Left lung (tissue), 10 donors: ENCODE measurements around the gene SYCE3. TPM values are rescaled to one million over a fixed set of nuclear protein-coding genes. Genes with fewer than 3 reads are reported as not detected.
"Not testable (repeated sequence)": the region's sequence is repeated elsewhere in the genome, so short reads cannot be mapped to it uniquely, and the experiment has no call there.

ENCODE experiments used
- ATAC-seq: fragments of 200-7000 bp; cut with Tn5 transposase; one replicate; pipeline ENCODE4 v1.9.1; 2020; ENCODE audit warnings: moderate library complexity
- DNase-seq, 4 donors: peaks; one replicate each; pipeline ENCODE4 v3.0.0-alpha.2; 2013 to 2020
- H3K27ac ChIP-seq, 2 donors: fragments of 200-600 bp; sonication (generic) in 1 of 2; one replicate each; pipeline versions ENCODE4 v1.5.0 to v1.8.0; 2020 to 2021
- H3K27me3 ChIP-seq, 2 donors: fragments of 200-600 bp; sonication (generic) in 1 of 2; one replicate each; pipeline versions ENCODE4 v1.5.0 to v1.8.0; 2020 to 2021
- H3K36me3 ChIP-seq, 2 donors: fragments of 200-600 bp; sonication (generic) in 1 of 2; one replicate each; pipeline versions ENCODE4 v1.5.0 to v1.8.0; 2020 to 2021
- H3K4me1 ChIP-seq, 2 donors: fragments of 200-600 bp; one replicate each; pipeline ENCODE4 v1.8.0; 2021
- H3K4me3 ChIP-seq, 2 donors: fragments of 200-600 bp; sonication (generic) in 1 of 2; one replicate each; pipeline versions ENCODE4 v1.5.0 to v1.8.0; 2020 to 2021; ENCODE audit warnings: mild to moderate bottlenecking in 1 of 2
- H3K9me3 ChIP-seq, 2 donors: fragments of 200-600 bp; sonication (generic) in 1 of 2; one replicate each; pipeline versions ENCODE4 v1.5.0 to v1.8.0; 2020 to 2021
- intact Hi-C, 2 donors: fragments of 100-400 bp; cut with DNase I; formaldehyde crosslinking; loops; one replicate each; pipeline versions ENCODE4 v1.11.2 to v1.14.2; 2022
- polyA plus RNA-seq, 6 donors: library from polyadenylated mRNA; unstranded; fragments of 120-200 nt; gene quantifications; one replicate each; pipeline ENCODE4 v1.2.1, GENCODE V29; 2013; ENCODE audit not compliant: insufficient read length in 6 of 6
- total RNA-seq, 2 donors: library from RNA; stranded (reverse); fragmentation: NEBNext Ultra II Directional; extraction: Animal tissue kit (Norgen Biotek cat#: 25700); gene quantifications; one replicate each; pipeline ENCODE4 v1.2.1, GENCODE V29; 2021
- TF ChIP-seq, protein P1 (sequence below), 2 donors: fragments of 200-600 bp; sonication (generic) in 1 of 2; IDR thresholded peaks; one replicate each; pipeline versions ENCODE4 v1.5.0 to v1.8.0; 2021; ENCODE audit warnings: antibody characterized with exemption in 2 of 2
- donor health status: DM: no; HTN: yes; CAD: no.
- donor health status: DM: no; HTN: no; CAD: no.

The SYCE3 gene
- total and polyA plus RNA-seq, 8 donors: not detected

DNA sequence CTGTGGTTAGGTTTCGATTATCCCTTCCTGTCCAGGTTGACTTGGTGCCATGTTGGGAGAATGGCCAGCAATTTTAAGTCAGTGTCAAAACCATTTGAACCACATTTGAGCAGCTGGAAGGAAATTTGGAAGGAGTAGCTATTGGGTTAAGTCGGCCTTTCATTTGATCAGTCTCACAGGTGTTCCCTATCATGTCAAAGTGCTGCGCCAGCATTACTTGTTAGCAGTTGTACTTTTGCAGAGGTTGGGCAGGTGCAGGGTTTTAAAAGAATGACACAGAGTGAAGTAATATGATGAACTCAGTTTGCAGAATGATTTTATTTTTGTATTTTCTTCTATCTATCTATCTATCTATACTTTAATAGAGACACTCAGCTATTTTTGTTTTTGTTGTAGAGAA, 26.5 kb downstream of the SYCE3 start:
- Histone ChIP-seq H3K4me1 (peaks cover 26 to 92% of the 10 kb centered on the region in 2 donors), H3K27ac (peak overlapping the region in 1 of 2 donors; percentile 100), H3K36me3 (no peaks in the 10 kb centered on the region), H3K27me3 (no peaks in the 10 kb centered on the region), H3K9me3 (no peaks in the 10 kb centered on the region), H3K4me3 (no peak overlapping the region)
- no peak for DNase-seq
- ATAC-seq: no peak
- intact Hi-C loops: no loop called here
- TF ChIP-seq, protein P1, sequence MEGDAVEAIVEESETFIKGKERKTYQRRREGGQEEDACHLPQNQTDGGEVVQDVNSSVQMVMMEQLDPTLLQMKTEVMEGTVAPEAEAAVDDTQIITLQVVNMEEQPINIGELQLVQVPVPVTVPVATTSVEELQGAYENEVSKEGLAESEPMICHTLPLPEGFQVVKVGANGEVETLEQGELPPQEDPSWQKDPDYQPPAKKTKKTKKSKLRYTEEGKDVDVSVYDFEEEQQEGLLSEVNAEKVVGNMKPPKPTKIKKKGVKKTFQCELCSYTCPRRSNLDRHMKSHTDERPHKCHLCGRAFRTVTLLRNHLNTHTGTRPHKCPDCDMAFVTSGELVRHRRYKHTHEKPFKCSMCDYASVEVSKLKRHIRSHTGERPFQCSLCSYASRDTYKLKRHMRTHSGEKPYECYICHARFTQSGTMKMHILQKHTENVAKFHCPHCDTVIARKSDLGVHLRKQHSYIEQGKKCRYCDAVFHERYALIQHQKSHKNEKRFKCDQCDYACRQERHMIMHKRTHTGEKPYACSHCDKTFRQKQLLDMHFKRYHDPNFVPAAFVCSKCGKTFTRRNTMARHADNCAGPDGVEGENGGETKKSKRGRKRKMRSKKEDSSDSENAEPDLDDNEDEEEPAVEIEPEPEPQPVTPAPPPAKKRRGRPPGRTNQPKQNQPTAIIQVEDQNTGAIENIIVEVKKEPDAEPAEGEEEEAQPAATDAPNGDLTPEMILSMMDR (IDR thresholded peaks at IDR 0.05): no peak

DNA sequence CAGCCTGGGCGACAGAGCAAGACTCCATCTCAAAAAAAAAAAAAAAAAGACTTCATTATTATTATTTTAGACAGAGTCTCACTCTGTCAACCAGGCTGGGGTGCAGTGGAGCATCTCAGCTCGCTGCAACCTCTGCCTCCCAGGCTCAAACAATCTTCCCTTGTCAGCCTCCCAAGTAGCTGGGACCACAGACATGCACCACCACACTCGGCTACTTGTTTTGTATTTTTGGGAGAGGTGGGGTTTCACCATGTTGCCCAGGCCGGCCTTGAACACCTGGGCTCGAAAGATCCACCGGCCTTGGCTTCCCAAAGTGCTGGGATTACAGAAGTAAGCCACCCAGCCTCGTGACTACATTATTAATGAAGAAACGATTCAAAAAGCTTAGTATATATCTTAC, 27.6 kb downstream of the SYCE3 start:
- Histone ChIP-seq H3K4me1 (peaks cover 16 to 81% of the 10 kb centered on the region in 2 donors), H3K27me3 (no peaks in the 10 kb centered on the region), H3K36me3 (no peaks in the 10 kb centered on the region), H3K27ac (peak overlapping the region; percentile 99), H3K4me3 (no peak overlapping the region), H3K9me3 (no peaks in the 10 kb centered on the region)
- intact Hi-C loops: no loop called here
- DNase-seq (no peak), ATAC-seq (no peak)
- TF ChIP-seq, protein P1 (IDR thresholded peaks at IDR 0.05): no peak

DNA sequence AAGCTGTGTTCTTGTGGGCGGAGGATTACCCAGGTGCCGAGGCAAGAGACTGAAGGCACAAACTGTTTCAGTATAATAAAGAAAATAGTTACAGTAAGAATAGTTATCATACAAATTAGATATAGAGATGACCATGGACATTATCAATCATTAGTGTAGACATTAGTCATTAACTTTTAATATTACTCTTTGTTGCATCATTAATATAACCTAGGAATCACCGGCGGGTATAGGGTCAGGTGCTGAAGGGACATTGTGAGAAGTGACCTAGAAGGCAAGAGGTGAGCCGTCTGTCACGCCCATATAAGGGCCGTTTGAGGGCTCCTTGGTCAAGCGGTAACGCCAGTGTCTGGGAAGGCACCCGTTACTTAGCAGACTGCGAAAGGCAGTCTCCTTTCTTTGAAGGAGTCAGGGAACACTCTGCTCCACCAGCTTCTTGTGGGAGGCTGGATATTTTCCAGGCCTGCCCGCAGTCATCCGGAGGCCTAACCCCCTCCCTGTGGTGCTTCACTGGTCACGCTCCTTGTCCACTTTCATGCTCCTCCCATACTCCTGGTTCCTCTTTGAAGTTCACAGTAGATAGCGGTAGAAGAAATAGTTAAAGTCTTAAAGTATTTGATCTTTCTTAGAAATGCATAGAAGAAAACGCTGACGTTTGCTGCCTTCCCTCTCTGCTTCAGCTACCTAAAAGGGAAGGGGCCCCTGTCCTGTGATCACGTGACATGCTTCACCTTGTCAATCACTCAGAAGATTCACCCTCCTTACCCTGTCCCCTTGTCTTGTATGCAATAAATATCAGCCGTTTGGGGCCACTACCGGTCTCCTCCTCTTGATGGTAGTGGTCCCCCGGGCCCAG, 28.6 kb downstream of the SYCE3 start:
- H3K27me3 ChIP-seq, H3K36me3 ChIP-seq, ATAC-seq, H3K9me3 ChIP-seq, intact Hi-C loops: not testable (repeated sequence)
- peak overlapping the region; percentile 99 for H3K27ac ChIP-seq
- peaks cover 9 to 75% of the 10 kb centered on the region in 2 donors for H3K4me1 ChIP-seq
- DNase-seq: peak in 1 of 4 donors; percentile 90
- H3K4me3 ChIP-seq: peak overlapping the region in 1 of 2 donors; percentile 1

DNA sequence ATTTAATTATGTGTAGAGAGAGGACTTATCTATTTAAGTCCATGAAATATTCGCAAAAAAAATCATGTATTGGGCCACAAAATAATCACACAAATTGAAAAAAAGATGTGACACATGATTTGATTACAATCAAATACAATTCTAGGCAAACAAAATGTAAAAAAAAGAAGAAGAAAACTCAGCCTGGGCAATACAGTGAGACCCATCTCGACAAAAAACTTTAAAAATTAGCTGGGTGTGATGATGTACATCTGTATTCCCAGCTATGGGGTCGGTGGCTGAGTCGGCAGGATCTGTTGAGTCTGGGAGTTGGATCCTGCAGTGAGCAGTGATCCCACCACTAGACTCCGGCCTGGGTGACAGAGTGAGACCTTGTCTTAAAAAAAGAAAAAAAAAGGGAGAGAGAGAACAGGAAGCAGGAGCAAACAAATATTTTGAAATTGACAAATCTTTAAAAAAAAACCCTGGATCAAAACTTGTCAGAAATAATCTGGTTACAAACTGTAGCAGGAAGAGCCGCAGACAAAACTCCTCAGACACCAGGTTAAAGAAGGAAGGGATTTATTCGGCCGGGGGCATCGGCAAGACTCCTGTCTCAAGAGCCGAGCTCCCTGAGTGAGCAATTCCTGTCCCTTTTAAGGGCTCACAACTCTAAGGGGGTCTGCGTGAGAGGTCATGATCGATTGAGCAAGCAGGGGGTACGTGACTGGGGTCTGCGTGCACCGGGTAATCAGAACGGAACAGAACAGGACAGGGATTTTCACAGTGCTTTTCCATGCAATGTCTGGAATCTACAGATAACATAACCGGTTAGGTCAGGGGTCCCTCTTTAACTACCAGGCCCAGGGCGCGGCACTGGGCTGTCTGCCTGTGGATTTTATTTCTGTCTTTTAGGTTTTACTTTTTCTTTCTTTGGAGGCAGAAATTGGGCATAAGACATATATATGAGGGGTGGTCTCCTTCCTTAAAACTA, 29.6 kb downstream of the SYCE3 start:
- DNase-seq (peak in 2 of 4 donors; percentile 37 to 55), ATAC-seq (no peak)
- H3K9me3 ChIP-seq: no peaks in the 10 kb centered on the region
- H3K27ac ChIP-seq: peak overlapping the region; percentile 99
- intact Hi-C loops: no loop called here
- H3K36me3 ChIP-seq: peaks cover 0 to 13% of the 10 kb centered on the region in 2 donors
- no peaks in the 10 kb centered on the region for H3K27me3 ChIP-seq
- H3K4me1 ChIP-seq: peaks cover 0 to 75% of the 10 kb centered on the region in 2 donors
- TF ChIP-seq, protein P1 (IDR thresholded peaks at IDR 0.05): no peak
- H3K4me3 ChIP-seq: peak overlapping the region in 1 of 2 donors; percentile 85

DNA sequence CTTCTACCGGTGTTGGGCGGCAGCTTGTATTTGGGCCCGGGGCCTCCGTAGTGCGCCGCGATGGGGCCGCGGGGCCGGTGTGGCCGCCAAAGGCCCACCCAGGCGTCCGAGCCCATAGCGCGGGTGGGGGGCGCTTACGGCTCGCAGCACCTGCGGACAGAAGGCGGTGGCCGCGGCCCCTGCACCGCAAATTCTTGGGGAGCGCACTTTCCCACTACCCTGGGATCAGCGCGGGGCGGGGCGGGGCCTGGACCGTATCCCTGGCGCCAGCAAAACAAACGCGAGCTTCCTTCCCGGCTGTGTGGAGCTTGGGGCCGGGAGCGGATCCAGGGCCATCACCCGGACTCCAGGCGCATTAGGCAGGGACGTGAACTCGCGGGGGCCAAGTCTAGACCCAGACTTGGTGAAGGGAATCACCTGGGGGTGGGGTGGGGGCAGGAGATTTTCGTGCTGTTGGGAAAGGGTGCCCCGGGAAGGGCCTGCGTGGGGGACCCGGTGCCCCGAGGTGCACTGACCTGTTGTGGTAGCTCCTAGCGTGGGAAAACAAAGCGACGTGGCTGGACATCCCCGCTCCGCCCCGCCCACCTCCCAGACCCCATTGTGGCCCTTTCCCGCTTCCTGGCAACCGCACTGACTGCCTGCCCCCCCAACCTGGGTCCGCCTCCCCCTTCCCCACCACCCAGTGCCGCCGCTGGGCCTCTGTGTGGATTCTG, 30.6 kb downstream of the SYCE3 start:
- TF ChIP-seq, protein P1 (IDR thresholded peaks at IDR 0.05): no peak
- peaks cover under 1 to 75% of the 10 kb centered on the region in 2 donors for H3K4me1 ChIP-seq
- intact Hi-C loops: no loop called here
- no peaks in the 10 kb centered on the region for H3K27me3 ChIP-seq
- H3K36me3 ChIP-seq: peaks cover 0 to 20% of the 10 kb centered on the region in 2 donors
- peak overlapping the region; percentile 99 for H3K27ac ChIP-seq
- ATAC-seq (peak; percentile 43), DNase-seq (peak; percentile 68 to 95 (median 85))
- peak overlapping the region; percentile 71 to 85 for H3K4me3 ChIP-seq
- no peaks in the 10 kb centered on the region for H3K9me3 ChIP-seq
